Stimulated activated CD8-positive, alpha-beta memory T cell treated with anti-CD3 and anti-CD28 coated beads, Interleukin-15, amount 100 ng/mL, for 48 hours (primary cell): ENCODE measurements around the gene TK1.
A peak's percentile ranks its signal among the peaks of the same experiment; 100 is the strongest.

ENCODE experiments used
- DNase-seq, 2 donors: peaks; one replicate each; pipeline ENCODE4 v3.0.0-alpha.2; 2020; ENCODE audit warnings: low read depth in 2 of 2

Gene TK1

GRCh38 chr17:78219396-78220150, 32.7 kb upstream of the TK1 start:
- DNase-seq, result no peak

GRCh38 chr17:78214706-78215061, 27.8 kb upstream of the TK1 start:
- no peak for DNase-seq

- DNase-seq, result peak; percentile 85 to 91
Measured at GRCh38 chr17:78214016-78214705, 27.3 kb upstream of the TK1 start, which contains the start of gene BIRC5. BIRC5 (plus strand) TSS chr17:78214253; CDS start chr17:78214317, 64 bp downstream.

GRCh38 chr17:78211032-78211431, 24.2 kb upstream of the TK1 start:
- DNase-seq, result no peak

GRCh38 chr17:78210111-78210510, 23.3 kb upstream of the TK1 start:
- DNase-seq, result no peak

- no peak for DNase-seq
Measured at GRCh38 chr17:78208486-78208885, 21.6 kb upstream of the TK1 start.

GRCh38 chr17:78206298-78206697, 19.4 kb upstream of the TK1 start:
- no peak for DNase-seq

GRCh38 chr17:78205124-78205775, 18.4 kb upstream of the TK1 start:
- DNase-seq, result no peak

- DNase-seq, result no peak
Measured at GRCh38 chr17:78204387-78205123, 17.7 kb upstream of the TK1 start.

GRCh38 chr17:78202666-78203065, 15.8 kb upstream of the TK1 start:
- DNase-seq, result no peak

GRCh38 chr17:78200451-78200850, 13.6 kb upstream of the TK1 start:
- no peak for DNase-seq

- no peak for DNase-seq
Measured at GRCh38 chr17:78197147-78197832, 10.4 kb upstream of the TK1 start.

- no peak for DNase-seq
Measured at GRCh38 chr17:78196716-78197115, 9.9 kb upstream of the TK1 start.

- no peak for DNase-seq
Measured at GRCh38 chr17:78185981-78186691, 716 bp downstream of the TK1 start.

- no peak for DNase-seq
Measured at GRCh38 chr17:78184868-78185267, 2.0 kb downstream of the TK1 start.

GRCh38 chr17:78184351-78184750, 2.5 kb downstream of the TK1 start:
- no peak for DNase-seq

- no peak for DNase-seq
Measured at GRCh38 chr17:78183916-78184315, 2.9 kb downstream of the TK1 start.

GRCh38 chr17:78182504-78182903, 4.3 kb downstream of the TK1 start:
- no peak for DNase-seq

GRCh38 chr17:78180508-78180907, 6.3 kb downstream of the TK1 start:
- DNase-seq, result no peak

GRCh38 chr17:78180083-78180482, 6.8 kb downstream of the TK1 start:
- no peak for DNase-seq

- DNase-seq, result no peak
Measured at GRCh38 chr17:78179372-78179771, 7.5 kb downstream of the TK1 start.
